GM12891 (cell line): ENCODE results near the gene SLC25A26.

Experiments
- DNase-seq: peaks from one replicate; pipeline ENCODE4 v3.0.0; 2011; ENCODE audit warnings: low spot score; ENCODE audit not compliant: insufficient read length
- FAIRE-seq: peaks from 2 replicates; lab custom pipeline; 2011; peaks lifted over from hg19 to GRCh38; lab: Jason Lieb, UNC
- PAX5 ChIP-seq: IDR thresholded peaks from 2 replicates; pipeline ENCODE4 v1.6.1; 2011; ENCODE audit warnings: low read length, moderate library complexity, mild to moderate bottlenecking; ENCODE audit not compliant: insufficient read depth, severe bottlenecking
- POLR2A ChIP-seq: IDR thresholded peaks from 2 replicates; pipeline ENCODE4 v1.6.1; 2011; ENCODE audit warnings: low read depth, low read length, control low read depth
- POLR2AphosphoS5 ChIP-seq: IDR thresholded peaks from 2 replicates; pipeline ENCODE4 v1.6.1; 2011; ENCODE audit warnings: low read depth, low read length, control low read depth
- POU2F2 ChIP-seq: IDR thresholded peaks from 2 replicates; pipeline ENCODE4 v1.6.1; 2011; ENCODE audit warnings: low read depth, mild to moderate bottlenecking, control low read depth, low read length, moderate library complexity
- SPI1 ChIP-seq: IDR thresholded peaks from 2 replicates; pipeline ENCODE4 v1.6.1; 2011; ENCODE audit warnings: low read depth, low read length, control low read depth
- TAF1 ChIP-seq: IDR thresholded peaks from 2 replicates; pipeline ENCODE4 v1.6.1; 2011; ENCODE audit warnings: low read depth, low read length, control low read depth

The SLC25A26 gene

DNA sequence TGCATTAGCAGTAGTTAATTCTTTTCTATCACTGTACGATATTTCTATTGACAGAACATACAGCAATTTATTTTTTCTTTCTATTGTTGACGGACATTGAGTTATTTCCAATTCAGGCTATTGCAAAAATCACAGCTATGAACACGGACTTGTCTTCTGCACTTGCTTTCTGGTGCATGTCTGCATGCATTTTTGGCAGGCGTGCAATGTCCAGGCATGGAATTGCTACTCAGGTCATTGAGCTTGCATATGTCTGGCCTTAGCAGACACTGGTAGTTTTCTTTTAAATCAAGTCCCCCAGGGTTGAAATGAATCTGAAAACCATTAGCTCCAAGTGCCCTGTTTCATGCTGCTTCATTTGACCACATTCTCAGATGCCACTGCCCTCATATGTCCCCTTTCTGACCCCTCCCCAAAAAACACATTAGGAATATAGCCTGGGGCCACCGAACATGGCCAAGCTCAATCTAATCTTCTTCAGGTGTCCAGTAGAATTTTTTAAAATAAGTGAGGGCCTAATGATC lies 207.2 kb downstream of the SLC25A26 start:
- TF ChIP-seq SPI1 (no peak), POLR2AphosphoS5 (no peak), POU2F2 (no peak), TAF1 (no peak), PAX5 (no peak), POLR2A (no peak)
- no peak for FAIRE-seq
- no peak for DNase-seq
